Anterior cingulate cortex (tissue), 58 donors: Measurements from ENCODE around the gene ZNF10.

Experiments used
- DNase-seq, 58 donors: peaks; one replicate each; lab custom pipeline; 2025; lab: John Stamatoyannopoulos, UW

ZNF10 gene

GRCh38 chr12:133130038-133130807 is at the start of gene ZNF10, which contains the start of gene ZNF891:
Gene ZNF10, plus strand, starts transcription at chr12:133130627. Its CDS starts 13,866 bp downstream, at chr12:133144493.
Gene ZNF891, minus strand, starts transcription at chr12:133130274. Its CDS starts 8,356 bp downstream, at chr12:133121918.
- DNase-seq, result peak; percentile 60 to 97 (median 92)

GRCh38 chr12:133081159-133081780 is 49.2 kb upstream of the ZNF10 start:
- DNase-seq, result peak in 2 of 58 donors; percentile 8 to 42

- DNase-seq, result no peak
Observed at GRCh38 chr12:133083345-133083744, 47.1 kb upstream of the ZNF10 start.

- no peak for DNase-seq
Observed at GRCh38 chr12:133105620-133106019, 24.8 kb upstream of the ZNF10 start.

- DNase-seq, result no peak
Observed at GRCh38 chr12:133106253-133106652, 24.2 kb upstream of the ZNF10 start.

GRCh38 chr12:133107121-133107520 is 23.3 kb upstream of the ZNF10 start:
- no peak for DNase-seq

GRCh38 chr12:133108150-133108549 is 22.3 kb upstream of the ZNF10 start:
- no peak for DNase-seq

- no peak for DNase-seq
Observed at GRCh38 chr12:133120385-133121191, 9.8 kb upstream of the ZNF10 start.

- DNase-seq, result no peak
Observed at GRCh38 chr12:133124674-133125073, 5.8 kb upstream of the ZNF10 start.

GRCh38 chr12:133129368-133130037 is 924 bp upstream of the ZNF10 start:
- peak in 2 of 58 donors; percentile 1 to 40 for DNase-seq

- peak in 25 of 58 donors; percentile 12 to 68 (median 32) for DNase-seq
Observed at GRCh38 chr12:133130808-133131128, 341 bp downstream of the ZNF10 start.

- no peak for DNase-seq
Observed at GRCh38 chr12:133135747-133136146, 5.3 kb downstream of the ZNF10 start.

GRCh38 chr12:133145981-133146380 is 15.6 kb downstream of the ZNF10 start:
- no peak for DNase-seq

- DNase-seq, result no peak
Observed at GRCh38 chr12:133156125-133156690, 25.8 kb downstream of the ZNF10 start.

- no peak for DNase-seq
Observed at GRCh38 chr12:133165776-133166175, 35.3 kb downstream of the ZNF10 start.

GRCh38 chr12:133172491-133172890 is 42.1 kb downstream of the ZNF10 start:
- no peak for DNase-seq

- no peak for DNase-seq
Observed at GRCh38 chr12:133174901-133175300, 44.5 kb downstream of the ZNF10 start.

GRCh38 chr12:133180669-133181068 is 50.2 kb downstream of the ZNF10 start:
- no peak for DNase-seq

GRCh38 chr12:133181238-133181959 is 51.0 kb downstream of the ZNF10 start, which contains the start of gene ZNF268:
Gene ZNF268, plus strand, starts transcription at chr12:133181495. Its CDS starts 503 bp downstream, at chr12:133181998.
- peak in 57 of 58 donors; percentile 29 to 90 (median 79) for DNase-seq
